Stomach smooth muscle (tissue), 2 donors: Measurements from ENCODE around the gene KCNJ11.

ENCODE experiments used
- H3K27ac ChIP-seq: one replicate; pipeline ENCODE4 v1.7.0; 2013; ENCODE audit warnings: mild to moderate bottlenecking, low read length, inconsistent platforms
- H3K27me3 ChIP-seq, 2 donors: one replicate each; pipeline ENCODE4 v1.7.0; 2013; ENCODE audit warnings: low read length in 2 of 2; ENCODE audit not compliant: insufficient read depth in 2 of 2, control insufficient read depth in 1 of 2
- H3K36me3 ChIP-seq, 2 donors: one replicate each; pipeline ENCODE4 v1.7.0; 2013; ENCODE audit warnings: low read length in 2 of 2; ENCODE audit not compliant: control insufficient read depth in 2 of 2, insufficient read depth in 2 of 2
- H3K4me1 ChIP-seq: one replicate; pipeline ENCODE4 v1.7.0; 2013; ENCODE audit warnings: low read length; ENCODE audit not compliant: control insufficient read depth, insufficient read depth
- H3K4me3 ChIP-seq, 2 donors: one replicate each; pipeline ENCODE4 v1.7.0; 2013; ENCODE audit warnings: low read length in 2 of 2
- H3K9ac ChIP-seq, 2 donors: one replicate each; pipeline ENCODE4 v1.7.0; 2013; ENCODE audit warnings: low read length in 2 of 2, mild to moderate bottlenecking in 1 of 2
- H3K9me3 ChIP-seq, 2 donors: one replicate each; pipeline ENCODE4 v1.7.0; 2013; ENCODE audit warnings: low read length in 2 of 2; ENCODE audit not compliant: control insufficient read depth in 2 of 2
- donor health status: healthy.
- donor health status: Pancreatic carcinoma.

Gene KCNJ11

DNA sequence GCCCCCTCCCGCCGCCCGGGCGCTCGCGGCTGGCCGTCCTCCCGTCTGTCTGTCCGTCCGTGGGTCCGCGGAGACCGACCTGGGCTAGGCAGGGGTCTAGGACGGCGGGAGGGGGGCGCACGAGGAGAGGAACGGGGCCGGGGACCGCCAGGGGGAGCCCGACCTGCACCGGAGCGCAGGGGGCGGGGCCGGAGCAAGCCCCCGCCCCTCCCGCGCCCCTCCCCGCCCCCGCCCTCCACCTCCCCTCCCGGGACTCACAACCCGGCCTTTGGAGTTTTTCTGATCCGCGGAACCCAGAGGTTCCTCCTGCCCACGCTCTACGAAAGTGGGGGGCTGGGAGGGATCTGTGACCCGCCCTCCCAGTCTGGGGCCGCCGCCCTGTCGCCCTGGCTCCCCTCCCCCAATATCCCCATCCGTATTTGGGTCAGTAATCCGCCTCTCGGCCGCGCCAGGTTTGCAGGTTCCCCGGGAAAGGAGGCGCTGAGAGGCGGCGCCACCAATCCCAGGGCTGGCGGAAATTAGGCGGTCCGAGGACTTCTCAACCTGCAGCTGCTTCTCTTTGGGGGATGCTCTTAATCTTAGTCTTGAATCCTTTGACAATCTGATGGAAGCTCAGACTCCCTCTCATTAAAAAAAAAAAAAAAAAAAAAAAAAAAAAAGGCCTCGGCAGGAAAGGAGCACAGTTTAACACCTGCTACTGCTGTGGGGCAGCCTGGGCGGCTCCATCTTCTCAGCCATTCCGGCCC, 925 bp upstream of the KCNJ11 start:
- H3K4me3 ChIP-seq = peak overlapping the region; percentile 58 to 72
- no peaks in the 10 kb centered on the region for H3K9me3 ChIP-seq
- H3K36me3 ChIP-seq = no peaks in the 10 kb centered on the region
- H3K27me3 ChIP-seq = peaks cover 0 to 5% of the 10 kb centered on the region in 2 donors
- H3K27ac ChIP-seq = no peak overlapping the region
- H3K9ac ChIP-seq = no peak overlapping the region
- H3K4me1 ChIP-seq = peaks cover 17% of the 10 kb centered on the region

DNA sequence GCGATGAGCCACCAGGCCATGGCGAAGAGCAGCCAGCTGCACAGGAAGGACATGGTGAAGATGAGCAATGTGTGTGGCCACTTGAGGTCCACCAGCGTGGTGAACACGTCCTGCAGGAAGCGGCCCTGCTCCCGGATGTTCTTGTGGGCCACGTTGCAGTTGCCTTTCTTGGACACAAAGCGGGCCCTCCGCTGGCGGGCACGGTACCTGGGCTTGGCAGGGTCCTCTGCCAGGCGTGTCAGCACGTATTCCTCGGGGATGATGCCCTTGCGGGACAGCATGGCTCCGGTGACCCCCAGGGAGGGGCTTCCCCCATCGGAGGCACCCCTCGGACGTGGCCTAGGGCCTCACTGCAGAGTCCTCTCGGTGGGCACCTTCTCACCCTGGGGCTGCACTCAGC, 648 bp downstream of the KCNJ11 start:
- Histone ChIP-seq H3K36me3 (no peaks in the 10 kb centered on the region), H3K4me1 (peaks cover 17% of the 10 kb centered on the region), H3K27me3 (peaks cover 0 to 5% of the 10 kb centered on the region in 2 donors), H3K27ac (no peak overlapping the region), H3K4me3 (no peak overlapping the region), H3K9me3 (no peaks in the 10 kb centered on the region), H3K9ac (no peak overlapping the region)

DNA sequence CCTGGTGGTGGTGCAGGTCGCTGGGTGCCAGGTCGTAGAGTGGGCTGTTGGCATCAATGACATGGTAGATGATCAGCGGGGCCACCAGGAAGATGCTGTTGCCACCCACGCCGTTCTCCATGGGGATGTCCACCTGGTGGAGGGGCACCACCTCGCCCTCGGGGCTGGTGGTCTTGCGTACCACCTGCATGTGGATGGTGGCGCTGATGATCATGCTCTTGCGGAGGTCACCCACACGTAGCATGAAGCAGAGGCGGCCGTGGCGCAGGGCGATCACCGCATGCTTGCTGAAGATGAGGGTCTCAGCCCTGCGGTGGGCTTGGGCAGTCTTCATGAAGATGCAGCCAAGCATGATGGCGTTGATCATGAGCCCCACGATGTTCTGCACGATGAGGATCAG, 1.2 kb downstream of the KCNJ11 start:
- Histone ChIP-seq H3K4me1 (peaks cover 17% of the 10 kb centered on the region), H3K27ac (no peak overlapping the region), H3K9ac (no peak overlapping the region), H3K36me3 (no peaks in the 10 kb centered on the region), H3K9me3 (no peaks in the 10 kb centered on the region), H3K4me3 (no peak overlapping the region), H3K27me3 (peaks cover 0 to 5% of the 10 kb centered on the region in 2 donors)

DNA sequence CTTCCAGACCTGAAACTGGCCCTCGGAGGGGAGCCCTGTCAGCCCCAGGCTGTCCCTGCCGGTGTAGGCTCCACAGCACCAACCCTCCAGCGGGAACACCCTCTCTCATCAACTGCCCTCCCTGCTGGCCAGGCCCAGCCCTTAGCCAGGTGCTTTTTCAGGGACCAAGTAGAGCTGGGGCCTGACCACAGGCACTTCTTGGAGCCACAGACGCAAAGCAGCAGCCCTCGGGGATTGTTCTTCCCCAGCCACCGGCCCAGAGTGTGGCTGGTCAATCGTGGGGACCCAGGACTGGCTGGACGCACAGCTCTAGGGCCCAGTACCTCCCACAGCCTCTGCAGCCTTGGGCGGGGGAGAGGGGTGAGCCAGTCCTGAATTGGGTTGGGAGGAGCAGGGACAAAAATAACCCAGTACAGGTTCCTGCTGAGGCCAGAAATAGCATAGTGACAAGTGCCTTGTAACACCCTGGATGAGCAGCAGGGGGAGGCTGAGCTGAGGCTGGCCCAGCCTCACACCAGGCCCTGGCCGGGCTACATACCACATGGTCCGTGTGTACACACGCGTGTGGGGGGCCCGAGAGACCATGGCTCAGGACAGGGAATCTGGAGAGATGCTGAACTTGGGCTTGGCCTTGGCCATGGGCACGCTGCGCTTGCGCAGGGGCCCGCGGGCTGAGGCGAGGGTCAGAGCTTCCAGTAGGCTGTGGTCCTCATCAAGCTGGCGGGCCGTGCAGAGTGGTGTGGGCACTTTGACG, 2.0 kb downstream of the KCNJ11 start:
- H3K9ac ChIP-seq = no peak overlapping the region
- no peaks in the 10 kb centered on the region for H3K9me3 ChIP-seq
- H3K4me1 ChIP-seq = peaks cover 17% of the 10 kb centered on the region
- H3K27ac ChIP-seq = no peak overlapping the region
- H3K4me3 ChIP-seq = no peak overlapping the region
- no peaks in the 10 kb centered on the region for H3K36me3 ChIP-seq
- peaks cover 0 to 5% of the 10 kb centered on the region in 2 donors for H3K27me3 ChIP-seq

DNA sequence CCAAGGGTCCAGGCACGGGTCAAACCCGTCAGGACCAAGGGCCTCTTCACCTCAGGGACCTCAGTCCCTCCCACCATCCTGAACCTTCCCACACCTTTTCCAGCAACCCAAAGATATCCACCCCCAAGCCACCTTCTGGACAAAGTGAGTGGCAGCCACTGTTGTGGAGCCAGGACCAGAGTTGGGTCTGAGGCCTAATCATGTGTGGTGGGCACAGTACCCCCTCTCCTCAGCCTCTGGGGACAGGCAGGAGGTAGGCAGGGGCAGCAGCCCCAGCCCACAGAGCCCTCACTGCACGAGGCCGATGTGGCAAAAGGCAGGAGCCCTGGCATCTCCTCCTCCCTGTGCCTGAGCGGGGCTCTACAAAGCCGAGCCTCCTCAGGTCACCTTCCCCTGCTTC, 2.5 kb downstream of the KCNJ11 start:
- H3K4me3 ChIP-seq = no peak overlapping the region
- H3K9ac ChIP-seq = no peak overlapping the region
- H3K27ac ChIP-seq = no peak overlapping the region

DNA sequence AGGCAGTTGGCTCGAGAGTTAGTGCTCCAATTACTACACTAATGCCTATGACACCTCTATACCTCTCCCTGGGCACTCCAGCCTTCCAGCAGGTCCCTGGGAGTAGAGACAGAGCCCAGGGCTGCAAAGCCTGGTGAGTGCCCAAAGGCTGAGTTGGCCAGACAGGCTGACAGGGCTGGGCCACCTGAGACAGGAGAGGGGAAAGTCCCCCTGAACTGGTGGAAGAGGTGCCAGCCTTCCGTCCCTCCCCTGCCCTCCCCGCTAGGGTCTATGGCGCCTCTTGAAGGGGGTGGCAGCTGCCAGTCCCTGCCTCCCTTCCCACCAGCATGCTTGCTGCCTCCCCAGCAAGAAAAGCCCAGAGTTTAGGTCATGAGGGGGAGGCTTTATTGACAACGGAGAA, 3.0 kb downstream of the KCNJ11 start:
- no peak overlapping the region for H3K9ac ChIP-seq
- H3K27me3 ChIP-seq = peaks cover 0 to 5% of the 10 kb centered on the region in 2 donors
- H3K27ac ChIP-seq = no peak overlapping the region
- no peaks in the 10 kb centered on the region for H3K9me3 ChIP-seq
- no peak overlapping the region for H3K4me3 ChIP-seq
- H3K36me3 ChIP-seq = no peaks in the 10 kb centered on the region
- peaks cover 17% of the 10 kb centered on the region for H3K4me1 ChIP-seq

More for the DNA sequence above, 2.5 kb downstream of the KCNJ11 start:
- peaks cover 17% of the 10 kb centered on the region for H3K4me1 ChIP-seq
- H3K9me3 ChIP-seq = no peaks in the 10 kb centered on the region
- H3K36me3 ChIP-seq = no peaks in the 10 kb centered on the region
- H3K27me3 ChIP-seq = peaks cover 0 to 5% of the 10 kb centered on the region in 2 donors

DNA sequence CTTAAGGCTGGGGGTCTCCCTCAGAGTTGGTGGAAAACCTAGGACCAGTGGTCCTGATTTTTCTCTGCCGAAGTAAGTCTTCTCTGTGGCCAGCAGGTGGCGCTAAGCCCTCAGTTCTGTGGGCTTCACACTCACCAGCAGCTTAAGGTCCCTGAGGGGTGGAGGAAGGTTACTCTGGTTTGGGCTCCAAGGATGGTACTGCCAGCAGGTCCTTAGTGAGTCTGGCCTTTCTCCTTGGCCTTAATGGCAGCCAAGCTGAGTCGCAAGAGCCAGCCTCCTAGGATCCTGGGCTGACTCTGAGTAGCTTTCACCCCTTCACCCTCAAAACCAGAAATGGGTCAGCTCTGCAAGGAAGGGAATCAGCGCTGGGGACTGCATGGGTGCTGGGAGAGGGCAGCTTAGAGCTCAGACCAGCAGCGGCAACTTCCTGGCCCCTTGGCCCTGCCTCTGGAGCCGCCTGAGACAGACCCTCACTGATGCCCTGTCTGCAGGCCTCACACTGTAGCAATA, 4.4 kb downstream of the KCNJ11 start:
- Histone ChIP-seq H3K9me3 (no peaks in the 10 kb centered on the region), H3K27ac (no peak overlapping the region), H3K9ac (no peak overlapping the region)

DNA sequence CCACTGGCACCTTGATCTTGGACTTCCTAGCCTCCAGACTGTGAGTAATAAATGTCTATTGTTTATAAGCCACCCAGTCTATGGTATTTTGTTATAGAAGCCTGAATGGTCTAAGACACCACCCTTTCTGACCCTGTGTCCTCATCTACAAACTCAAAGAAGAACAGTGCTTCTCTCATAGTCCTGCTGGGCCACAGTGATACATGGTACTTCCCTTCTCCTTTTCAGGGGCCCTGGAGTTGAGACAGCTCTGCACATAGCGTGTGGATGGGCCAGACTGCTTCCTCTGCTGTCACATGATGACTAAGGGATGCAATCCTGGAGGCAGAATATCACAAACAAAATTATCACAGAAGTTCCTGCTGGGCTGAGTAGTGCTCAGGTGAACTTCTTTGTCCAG, 5.0 kb downstream of the KCNJ11 start:
- H3K36me3 ChIP-seq = peaks cover 0 to 5% of the 10 kb centered on the region in 2 donors
- H3K9me3 ChIP-seq = no peaks in the 10 kb centered on the region
- no peak overlapping the region for H3K4me3 ChIP-seq
- H3K27ac ChIP-seq = no peak overlapping the region
- H3K27me3 ChIP-seq = peaks cover 0 to 5% of the 10 kb centered on the region in 2 donors
- no peak overlapping the region for H3K9ac ChIP-seq
- peaks cover 9% of the 10 kb centered on the region for H3K4me1 ChIP-seq

More for the DNA sequence above, 4.4 kb downstream of the KCNJ11 start:
- H3K27me3 ChIP-seq = peaks cover 0 to 5% of the 10 kb centered on the region in 2 donors
- peaks cover 0 to 2% of the 10 kb centered on the region in 2 donors for H3K36me3 ChIP-seq
- peaks cover 12% of the 10 kb centered on the region for H3K4me1 ChIP-seq
- H3K4me3 ChIP-seq = no peak overlapping the region

DNA sequence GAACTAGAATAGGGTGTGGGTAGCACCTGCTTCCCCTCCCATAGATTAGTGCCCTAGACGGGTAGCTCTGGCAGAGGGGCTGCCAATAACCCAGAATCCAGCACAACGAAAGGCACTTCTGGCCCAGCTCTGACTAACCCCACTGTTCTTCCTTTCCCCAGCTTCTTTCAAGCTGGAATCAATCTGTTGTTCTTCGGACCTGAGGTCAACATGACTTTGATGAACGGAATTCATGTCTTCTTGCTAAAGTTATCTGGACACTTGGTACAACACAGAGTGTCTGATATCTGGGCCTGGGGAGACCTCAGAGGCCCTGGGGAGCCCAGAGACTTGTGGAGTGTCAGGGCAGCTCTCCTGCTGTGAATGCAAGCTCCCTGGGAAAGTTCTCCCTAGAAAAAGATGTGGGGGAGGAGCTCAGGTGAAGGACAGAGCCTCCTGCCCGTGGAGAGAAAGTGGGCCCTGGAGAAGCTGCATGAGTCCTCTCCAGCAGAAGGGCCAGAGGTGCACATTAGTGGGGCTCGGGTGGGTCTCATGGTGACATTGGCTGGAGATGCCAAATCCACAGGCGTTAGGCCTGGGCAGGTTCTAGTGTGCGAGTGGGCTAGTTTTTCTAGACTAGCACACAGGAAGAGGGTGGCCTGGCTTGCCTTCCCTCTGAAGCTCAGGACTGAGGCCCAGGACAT, 6.3 kb downstream of the KCNJ11 start:
- Histone ChIP-seq H3K27me3 (no peaks in the 10 kb centered on the region), H3K4me1 (peaks cover 8% of the 10 kb centered on the region), H3K9ac (no peak overlapping the region), H3K36me3 (peaks cover 3 to 5% of the 10 kb centered on the region in 2 donors), H3K4me3 (no peak overlapping the region), H3K9me3 (no peaks in the 10 kb centered on the region), H3K27ac (no peak overlapping the region)

DNA sequence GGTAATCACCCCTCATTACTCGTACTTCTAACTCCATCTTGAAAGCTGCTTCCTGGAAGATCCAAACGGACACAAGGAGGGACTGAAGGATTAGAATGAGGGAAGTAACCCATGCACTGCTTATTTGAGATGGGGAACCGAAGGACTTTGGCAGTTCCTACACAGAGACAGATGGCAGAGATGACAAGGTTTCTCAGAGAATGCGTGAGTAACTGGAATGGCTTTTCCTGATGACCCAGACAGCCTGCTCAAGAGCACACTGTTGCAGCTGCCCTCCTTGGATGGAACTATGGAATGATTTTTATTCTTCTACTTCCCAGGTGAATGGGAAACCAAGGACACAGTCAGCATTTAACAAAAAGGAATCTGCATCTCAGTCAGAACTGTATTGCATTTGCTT, 7.3 kb downstream of the KCNJ11 start:
- Histone ChIP-seq H3K4me3 (no peak overlapping the region), H3K9ac (no peak overlapping the region), H3K36me3 (peaks cover 3 to 5% of the 10 kb centered on the region in 2 donors), H3K27ac (no peak overlapping the region), H3K9me3 (no peaks in the 10 kb centered on the region), H3K4me1 (peaks cover 2% of the 10 kb centered on the region), H3K27me3 (no peaks in the 10 kb centered on the region)
